Right forelimb (tissue), 1 donor: ENCODE results near the gene ANTXR1.

Experiments used
- DNase-seq: peaks from one replicate; pipeline ENCODE4 v3.0.0-alpha.2; 2018

Gene ANTXR1

DNA sequence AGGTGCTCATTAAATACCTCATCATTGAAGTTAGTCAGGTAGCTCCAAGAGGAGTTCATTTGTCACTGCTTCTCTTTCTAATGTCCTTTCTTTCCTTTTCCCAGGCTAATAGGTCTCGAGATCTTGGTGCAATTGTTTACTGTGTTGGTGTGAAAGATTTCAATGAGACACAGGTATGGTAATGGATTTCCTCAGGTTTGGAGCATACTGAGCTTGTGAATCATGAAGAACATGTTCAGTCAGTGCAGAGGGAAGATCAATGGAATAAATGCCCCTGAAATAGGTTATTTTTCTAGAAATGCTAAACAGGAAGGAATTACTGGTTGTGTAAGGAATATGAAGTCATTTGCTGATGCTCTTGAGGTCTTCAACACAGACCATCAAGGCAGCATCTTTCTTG, 62.5 kb downstream of the ANTXR1 start:
- no peak for DNase-seq

DNA sequence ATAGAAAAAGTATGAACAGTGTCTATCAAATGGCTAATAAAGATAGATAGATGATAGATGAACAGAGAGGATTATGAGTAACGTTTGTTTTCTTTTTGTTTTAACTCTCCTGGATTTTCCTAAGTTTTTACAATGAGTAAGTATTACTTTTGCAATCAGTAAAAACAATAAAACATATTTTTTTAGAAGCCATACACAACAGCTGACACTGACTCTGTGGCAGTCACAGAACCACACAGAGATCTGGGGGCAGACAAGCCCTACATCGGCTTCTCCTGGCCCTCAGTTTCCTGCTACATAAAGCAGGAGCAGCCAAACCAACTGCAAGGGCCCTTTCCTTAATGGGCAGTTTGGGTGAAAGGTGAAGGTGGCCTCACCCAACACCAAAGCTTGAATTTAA, 63.6 kb downstream of the ANTXR1 start:
- DNase-seq, result no peak

DNA sequence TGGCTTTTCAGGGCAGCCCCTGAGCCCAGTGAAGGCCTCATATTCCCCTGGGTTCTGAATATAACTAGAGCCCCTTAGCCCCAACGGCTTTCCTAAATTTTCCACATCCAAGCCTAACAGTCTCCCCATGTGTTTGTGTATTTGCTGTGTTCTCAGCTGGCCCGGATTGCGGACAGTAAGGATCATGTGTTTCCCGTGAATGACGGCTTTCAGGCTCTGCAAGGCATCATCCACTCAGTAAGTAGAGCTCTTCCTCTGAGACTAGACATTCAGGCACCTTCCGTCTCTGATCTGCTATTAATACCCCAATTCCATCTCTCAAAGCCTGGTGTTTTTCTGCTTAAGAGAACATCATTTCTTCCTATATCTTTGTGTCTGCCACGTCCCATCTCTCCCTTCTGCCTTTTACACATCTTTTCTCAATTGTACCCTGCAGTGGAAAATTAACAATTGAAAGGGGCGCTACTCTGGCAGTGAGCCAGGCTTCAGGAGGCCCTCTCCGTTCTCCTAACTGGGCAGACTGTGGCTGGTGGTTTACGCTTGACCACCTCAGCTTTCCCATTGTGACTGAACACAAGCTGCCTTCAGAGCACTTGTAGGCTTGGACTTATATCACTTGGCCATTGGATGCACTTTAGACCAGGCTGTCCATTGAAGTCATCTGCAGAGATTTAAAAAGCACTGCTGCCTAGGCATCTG, 64.4 kb downstream of the ANTXR1 start:
- DNase-seq, result no peak

DNA sequence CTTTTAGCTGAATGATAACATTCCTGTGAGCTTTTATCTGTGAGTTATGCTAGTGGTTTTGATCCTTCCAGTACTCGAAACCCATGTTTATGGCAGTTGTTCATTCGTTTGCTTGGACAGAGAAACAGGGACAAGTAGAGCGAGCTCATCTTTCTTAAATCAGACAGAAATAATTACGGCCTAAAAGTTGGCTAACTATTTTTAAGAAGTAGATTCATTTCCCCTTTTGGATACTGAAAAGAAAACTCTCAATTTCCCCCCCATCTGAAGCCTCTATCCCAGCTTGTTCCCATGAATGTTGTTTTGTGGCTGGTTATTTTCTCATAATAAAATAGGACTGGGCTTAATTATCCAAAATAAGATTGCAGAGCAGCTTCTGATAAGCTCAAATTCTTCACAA, 67.1 kb downstream of the ANTXR1 start:
- no peak for DNase-seq

DNA sequence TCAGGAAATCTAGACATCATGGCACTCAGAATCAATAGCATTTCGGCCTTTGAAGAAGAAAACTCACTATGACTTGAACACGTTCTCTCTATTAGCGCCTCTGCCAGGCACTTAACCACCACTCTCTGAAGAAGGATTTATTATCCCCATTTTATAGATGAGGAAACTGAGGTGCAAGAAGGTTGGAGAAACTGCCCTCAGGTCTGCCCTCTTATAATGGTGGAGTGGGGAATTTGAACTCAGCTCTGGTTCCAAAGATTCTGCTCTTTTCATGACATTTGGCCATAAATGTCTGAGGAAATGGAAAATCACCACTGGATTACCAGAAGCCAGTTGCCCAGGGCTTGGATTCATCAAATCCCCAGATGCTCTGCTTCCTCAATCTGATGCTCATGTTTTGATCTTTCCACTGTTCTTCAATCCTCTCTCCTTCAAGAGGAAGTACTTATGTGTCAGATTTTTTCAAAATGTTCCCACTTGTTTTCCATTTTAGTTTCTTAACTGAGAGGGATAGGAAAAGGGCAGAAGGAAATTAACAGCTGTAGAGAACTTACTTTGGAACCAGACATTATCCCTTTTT, 68.1 kb downstream of the ANTXR1 start:
- DNase-seq, result no peak

DNA sequence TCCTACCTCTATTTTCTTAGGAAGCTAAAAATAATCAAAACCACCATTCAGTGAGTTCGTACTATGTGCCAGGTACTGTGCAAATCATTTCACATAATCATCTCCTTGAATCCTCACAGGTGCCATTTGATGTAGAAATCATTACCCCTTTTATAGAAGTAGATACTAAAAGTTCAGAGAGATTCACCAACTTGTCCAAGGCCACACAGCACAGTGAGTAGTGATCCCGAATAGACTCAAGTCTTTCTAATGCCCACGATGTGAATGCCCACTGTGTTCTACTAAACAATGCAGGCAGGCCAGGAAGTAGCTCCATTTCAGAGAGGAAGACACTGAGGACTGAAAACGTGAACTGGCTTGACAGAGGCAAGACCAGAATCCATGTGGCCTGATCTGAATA, 68.8 kb downstream of the ANTXR1 start:
- DNase-seq, result no peak

DNA sequence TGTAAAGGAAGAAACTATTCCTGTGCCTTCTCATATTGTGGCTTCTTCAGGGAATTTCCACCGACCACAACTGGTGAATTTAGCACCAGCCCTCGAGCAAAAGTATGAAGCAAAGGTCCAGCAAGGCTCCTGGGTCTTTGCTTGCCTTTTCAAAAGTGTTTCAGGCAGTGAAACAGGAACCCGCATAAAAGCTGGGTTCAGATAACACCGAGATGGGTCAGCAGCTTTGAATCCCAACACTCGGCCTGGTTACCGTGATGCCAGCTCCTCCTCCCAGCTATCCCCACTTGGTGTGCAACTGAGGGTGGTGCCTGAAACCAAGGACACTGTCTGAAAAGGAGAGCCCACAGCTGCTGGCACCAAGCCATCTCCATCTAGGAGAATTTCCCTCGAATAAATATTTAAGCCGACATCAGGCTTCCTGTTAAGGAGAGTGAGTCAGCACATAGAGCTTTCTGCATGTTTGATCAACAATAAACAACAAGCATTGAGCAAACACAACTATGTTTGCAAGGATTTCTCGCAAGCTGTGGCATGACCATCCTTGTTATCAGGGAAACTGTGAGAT, 69.5 kb downstream of the ANTXR1 start:
- DNase-seq, result peak; percentile 58

DNA sequence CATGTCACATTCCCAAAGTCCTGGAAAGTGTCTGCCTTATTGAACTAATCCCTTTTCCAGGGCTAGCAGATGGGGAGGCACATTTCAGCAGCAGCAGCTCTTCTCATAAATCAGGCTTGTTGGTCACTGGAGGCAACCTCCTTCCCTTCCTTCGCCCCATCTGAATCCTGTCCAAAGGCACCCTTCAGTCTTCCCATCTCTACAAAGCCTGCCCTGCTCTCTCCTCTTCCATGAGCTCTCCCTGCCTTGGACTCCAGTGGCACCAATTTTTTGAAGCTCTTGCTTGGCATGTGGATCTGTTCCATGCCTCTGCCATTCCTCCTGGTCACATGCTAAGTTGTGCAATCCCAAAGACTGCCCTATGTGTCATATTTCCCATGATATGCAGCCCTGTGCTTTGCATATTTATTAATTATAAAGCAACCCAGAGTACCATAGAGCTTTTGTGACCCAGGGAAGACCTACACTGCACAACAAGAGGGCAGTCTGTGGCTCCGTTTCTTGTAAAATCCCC, 70.3 kb downstream of the ANTXR1 start:
- DNase-seq, result no peak

DNA sequence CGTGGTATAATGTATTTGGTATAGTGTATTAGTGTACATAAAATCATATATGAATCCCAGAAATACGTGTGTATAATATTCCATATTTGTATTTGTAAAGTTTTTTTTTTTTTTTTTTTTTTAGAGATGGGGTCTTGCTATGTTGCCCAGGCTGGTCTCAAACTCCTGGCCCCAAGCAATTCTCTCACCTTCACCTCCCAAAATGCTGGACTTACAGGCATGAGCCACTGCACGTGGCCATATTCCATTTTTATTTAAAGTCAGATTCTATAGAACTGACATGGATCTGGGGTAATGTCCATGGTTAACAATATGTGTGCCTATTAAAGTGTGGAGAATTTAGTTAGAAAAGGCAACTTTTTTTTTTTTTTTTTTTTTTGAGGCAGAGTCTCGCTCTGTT, 71.5 kb downstream of the ANTXR1 start:
- DNase-seq, result no peak

DNA sequence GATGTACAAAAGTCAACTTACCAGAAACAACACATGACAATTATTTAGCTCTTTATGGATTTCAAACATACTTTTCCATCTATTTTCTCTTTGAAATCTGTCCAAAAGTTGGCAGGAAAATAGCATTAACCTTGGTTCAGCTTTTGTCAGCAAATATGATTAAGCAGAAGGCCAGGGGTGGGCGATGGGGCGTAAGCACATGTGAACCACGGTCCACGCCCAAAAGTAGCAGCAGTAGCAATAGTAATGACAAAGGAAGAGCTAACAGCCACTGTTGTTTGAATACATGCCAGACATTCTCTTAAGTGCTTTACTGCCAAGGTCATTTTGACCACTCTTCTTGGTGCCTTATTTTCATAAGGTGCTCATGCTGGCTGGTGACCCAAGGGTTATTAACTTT, 73.5 kb downstream of the ANTXR1 start:
- DNase-seq, result no peak

DNA sequence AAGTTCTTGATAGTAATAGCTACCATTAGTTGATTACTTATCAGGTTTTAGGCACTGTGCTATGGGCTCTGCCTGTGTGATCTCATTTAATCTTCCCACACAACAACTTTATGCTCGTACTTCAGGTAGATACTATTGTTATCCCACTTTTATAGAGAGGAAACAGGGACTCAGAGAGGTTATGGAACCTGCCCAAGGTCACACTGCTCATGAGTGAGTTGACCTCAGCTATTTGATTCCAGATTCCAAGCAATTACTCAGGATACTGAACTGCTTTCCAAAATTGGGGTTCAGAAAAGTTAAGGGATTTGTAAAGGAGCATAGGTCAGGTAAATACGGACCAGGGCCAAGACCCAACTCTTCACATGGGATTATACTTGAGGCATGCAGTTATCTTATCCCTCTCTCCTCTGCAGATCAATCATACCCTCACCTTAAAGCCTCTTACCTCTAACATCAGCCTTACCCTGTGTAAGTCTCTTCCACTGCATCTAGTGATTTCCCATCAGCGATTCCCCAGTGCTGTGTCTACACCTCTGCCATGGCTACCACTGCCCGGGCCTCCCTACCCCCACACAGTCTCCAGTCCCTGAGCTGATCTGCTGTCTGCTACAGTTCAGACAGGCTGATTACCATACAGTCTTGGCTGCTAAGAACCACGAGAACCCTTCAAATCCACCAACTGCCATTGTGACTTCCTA, 74.4 kb downstream of the ANTXR1 start:
- no peak for DNase-seq

DNA sequence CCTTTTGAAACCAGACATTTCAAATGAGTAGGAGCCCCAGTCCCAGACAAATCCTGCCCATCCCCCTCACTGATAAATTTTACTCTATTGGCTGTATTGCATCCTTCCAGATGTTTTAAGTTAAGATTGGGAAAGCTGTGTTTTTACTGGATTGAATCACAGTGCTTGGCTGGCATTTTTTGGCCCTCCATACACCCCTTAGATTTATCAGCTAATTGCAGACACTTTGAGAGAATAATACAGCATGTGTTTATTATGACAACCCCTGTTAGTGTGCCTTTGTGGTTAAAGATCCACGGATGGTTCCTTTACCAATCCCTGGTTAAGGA, 74.9 kb downstream of the ANTXR1 start:
- no peak for DNase-seq

DNA sequence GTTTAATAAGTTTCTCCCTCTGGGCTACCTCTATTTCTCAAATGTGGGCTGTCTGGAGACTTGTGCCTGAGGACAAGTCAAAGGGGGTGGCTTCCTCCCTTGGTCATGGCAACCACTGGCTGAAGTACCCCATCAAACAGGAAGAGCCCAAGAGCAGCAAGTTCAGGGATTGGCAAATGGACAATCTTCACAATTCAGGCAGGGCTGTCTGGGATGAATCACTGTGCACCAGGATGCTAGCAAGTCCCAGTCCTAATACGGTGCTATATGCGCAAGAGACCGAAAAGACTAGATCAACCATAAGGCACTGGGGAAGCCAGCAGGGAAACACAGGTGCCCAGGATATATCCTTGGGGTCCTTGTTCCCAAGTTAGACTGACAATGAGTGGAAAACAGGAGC, 75.5 kb downstream of the ANTXR1 start:
- DNase-seq, result no peak

DNA sequence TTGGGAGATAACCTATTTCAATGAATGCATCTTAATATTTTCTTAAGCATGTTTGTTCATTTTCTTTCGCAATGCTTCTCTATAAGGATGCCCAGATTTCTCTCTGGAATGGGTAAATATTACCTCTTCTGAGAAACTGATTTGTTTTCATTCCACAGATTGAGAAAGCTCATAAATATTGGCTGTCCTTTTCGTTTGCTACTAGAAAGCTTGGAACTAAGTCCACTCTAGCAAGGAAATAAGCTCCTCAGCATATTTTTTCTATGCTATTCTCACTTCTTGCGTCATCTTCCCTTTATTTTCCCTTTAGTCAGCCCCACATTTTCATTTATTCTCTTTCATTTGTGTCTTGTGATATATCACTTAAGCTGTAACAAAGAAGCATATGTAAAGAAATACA, 76.3 kb downstream of the ANTXR1 start:
- no peak for DNase-seq

DNA sequence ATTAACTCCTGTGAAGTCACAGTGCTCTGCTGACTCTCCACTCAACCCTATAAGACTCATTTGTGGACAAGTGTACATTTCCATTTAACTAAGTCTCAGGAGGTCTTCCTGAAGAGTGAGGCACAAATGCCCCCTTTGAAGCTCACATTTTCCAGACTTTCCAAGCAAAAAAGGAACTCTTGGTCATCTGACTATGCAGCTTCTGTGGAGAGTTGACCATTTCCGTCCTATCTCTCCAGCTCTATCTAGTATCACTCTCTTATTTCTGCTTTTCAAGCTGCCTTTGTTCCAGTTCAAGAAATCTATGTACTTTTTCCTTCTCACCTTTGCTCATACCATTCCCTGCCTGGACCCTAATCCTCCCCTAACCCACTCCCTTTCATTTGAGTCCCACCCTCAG, 77.0 kb downstream of the ANTXR1 start:
- no peak for DNase-seq

DNA sequence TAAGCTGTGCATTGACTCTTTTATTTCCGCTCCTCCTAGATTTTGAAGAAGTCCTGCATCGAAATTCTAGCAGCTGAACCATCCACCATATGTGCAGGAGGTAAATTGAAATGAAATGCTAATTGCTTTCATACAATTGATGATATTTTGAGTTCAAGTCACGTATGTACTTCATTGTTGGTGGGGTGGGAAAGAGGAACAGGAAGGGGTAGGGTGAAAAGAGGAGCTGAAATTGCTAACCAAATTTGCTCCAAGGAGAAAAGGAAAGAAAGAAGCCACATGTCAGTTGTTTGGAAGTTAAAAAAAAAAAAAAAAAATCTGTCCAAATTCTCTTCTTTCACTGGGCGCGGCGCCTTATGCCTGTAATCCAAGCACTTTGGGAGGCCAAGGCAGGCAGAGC, 77.8 kb downstream of the ANTXR1 start:
- DNase-seq, result no peak

DNA sequence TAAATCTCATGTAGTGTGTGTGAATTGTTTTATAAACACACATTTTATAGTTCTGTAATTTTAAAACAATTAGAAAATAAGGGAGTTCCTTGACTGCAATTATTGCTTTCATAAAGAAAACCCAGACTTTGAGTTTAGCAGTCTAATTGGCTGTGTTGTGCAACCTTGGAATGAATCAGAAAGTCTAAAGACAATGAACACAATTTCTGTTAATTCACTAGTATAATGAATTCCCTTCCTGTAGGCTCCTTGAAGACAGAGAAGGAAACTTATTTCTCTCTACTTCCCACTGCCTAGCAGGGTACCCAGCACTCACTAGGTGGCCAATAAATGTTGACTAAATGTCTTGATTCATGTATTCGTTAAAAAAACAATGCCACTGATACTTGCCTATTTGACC, 79.9 kb downstream of the ANTXR1 start:
- no peak for DNase-seq

DNA sequence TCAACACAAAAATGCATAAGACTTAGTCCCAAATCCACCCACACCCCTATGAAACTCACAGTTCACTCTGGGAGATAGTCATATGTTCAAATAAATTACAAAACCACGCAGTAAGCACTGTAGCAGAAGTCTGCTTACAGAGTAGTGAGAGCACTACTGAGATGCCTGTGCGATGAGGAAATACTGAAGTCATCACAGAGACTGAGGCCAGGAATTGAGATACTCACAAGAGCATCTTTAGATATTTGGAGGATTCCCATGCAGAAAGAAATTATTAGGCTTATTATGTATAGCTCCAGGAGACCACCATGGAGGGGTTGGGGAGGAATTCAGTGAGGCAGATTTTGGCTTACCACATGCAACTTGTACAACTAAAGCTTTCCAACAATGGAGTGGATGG, 82.3 kb downstream of the ANTXR1 start:
- DNase-seq, result no peak

DNA sequence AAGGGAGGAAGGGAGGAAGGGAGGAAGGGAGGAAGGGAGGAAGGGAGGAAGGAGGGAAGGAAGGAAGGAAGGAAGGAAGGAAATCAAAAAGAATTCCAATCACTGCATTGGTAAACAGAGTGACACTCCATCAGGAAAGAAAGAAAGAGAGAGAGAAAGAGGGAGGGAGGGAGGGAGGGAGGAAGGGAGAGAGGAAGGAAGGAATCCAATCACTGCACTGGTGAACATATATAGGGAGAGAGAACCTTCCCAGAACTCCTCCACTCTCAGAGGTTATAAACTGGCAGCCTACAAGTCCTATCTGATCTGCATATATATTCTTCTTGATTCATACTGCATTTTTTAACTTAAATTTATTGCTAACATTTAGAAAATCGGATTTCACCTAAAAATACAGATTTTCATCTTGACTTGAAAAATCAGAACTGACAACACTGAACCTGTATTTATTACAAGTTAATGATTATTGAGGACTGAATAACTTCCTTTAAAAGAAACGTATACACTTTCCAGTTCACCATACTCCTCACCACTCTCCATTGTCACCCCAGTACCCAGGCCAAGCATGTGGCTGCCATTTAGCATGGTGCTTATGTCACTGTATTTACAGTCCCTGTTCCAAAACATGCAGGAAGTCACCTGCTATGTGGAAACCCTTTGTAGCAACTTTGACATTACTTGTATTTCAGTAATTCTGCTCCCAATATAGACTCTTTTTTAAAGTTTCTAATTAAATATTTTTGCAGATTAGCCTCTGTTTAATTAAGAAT, 83.5 kb downstream of the ANTXR1 start:
- DNase-seq, result no peak

DNA sequence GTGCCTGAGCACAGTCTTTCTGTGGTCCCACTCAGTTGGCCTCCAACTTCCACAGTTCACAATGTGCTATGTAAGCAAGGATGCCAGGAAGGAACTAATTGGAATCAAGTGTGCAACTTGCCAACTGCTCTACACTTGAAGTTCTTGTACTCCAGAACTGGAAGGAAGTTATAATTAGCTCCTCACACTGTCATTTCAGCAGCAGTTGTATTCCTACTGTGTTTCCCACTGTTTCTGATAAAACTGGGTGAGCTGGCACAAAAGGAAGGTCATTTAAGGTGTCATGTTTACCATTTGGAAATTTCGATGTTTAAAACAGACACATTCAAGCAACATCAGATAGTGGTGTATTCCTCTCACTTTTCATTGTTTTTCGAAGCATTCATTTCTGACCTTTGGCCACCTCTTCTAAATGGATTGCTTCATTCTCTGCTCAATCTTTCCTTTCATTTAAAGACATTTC, 84.2 kb downstream of the ANTXR1 start:
- no peak for DNase-seq

DNA sequence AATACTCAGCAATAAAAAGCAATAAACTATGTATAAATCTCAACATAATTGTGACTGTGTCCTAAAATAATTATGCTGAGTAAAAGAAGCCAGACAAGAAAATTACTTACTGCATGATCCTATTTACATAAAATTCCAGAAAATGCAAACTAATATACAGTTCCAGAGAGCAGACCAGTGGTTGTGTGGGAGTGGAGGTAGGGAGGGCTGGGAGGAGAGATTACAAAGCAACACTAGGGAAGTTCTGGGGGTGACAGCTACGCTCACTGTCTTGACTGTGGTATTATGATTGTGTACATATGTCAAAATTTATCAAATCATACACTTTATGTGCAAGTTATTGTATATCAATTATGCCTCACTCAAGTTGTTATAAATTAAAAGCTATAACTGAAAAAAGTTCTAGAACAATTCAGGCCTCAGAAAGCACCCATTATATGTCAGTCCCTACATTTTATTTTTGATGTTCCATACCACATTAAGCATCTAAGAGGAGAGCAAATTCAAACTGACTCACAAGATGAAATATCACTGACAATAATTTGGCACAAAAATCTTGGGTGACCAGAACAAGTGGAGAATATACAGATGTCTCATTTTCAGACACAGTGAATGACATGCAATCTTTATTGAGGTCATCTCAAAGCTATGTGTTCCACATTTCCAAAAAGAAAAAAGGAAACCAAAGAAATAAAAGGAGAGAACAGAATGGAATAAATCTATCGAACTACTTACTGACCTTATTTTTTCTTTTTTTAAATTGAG, 85.1 kb downstream of the ANTXR1 start:
- DNase-seq, result no peak

DNA sequence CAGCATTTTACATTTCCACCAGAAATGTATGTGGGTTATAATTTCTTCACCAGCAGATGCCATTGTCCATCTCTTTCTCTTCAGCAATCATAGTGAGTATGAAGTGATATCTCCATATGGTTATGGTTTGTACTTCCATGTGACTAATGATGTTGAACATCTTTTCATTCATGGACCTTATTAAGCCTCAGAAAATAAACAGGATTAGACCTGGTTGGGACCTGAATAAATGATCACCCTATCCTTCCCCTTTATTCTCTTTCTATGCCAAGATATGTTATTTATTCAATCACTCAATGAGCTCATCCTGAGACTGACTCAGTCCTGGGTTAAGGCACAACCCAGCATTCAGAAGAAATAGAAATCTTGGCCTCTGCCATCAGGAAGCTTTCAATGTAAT, 86.6 kb downstream of the ANTXR1 start:
- no peak for DNase-seq
